HAP-1 (cell line): ENCODE measurements around the gene TP73.

Experiments
- DNase-seq, 2 experiments: peaks; one replicate each; pipeline ENCODE4 v3.0.0-alpha.2; 2016 to 2020; ENCODE audit warnings: low spot score in 2 of 2
- H3K27me3 ChIP-seq: fragments of 250-450 bp; sonication (Bioruptor Pico); 2 replicates; pipeline ENCODE4 v1.5.1; 2020; ENCODE audit warnings: low read depth, mild to moderate bottlenecking, moderate library complexity
- H3K36me3 ChIP-seq: fragments of 250-450 bp; sonication (Bioruptor Pico); replicated peaks from 2 replicates; pipeline ENCODE4 v1.5.1; 2020; ENCODE audit warnings: mild to moderate bottlenecking
- H3K4me1 ChIP-seq: fragments of 250-450 bp; sonication (Bioruptor Pico); 2 replicates; pipeline ENCODE4 v1.5.1; 2020; ENCODE audit warnings: mild to moderate bottlenecking
- H3K4me3 ChIP-seq: fragments of 250-450 bp; sonication (Bioruptor Pico); 2 replicates; pipeline ENCODE4 v1.5.1; 2020; ENCODE audit warnings: mild to moderate bottlenecking, moderate library complexity
- H3K9me3 ChIP-seq: fragments of 250-450 bp; sonication (Bioruptor Pico); 2 replicates; pipeline ENCODE4 v1.5.1; 2020; ENCODE audit warnings: mild to moderate bottlenecking, moderate library complexity
- in situ Hi-C: fragments of 300-500 bp; cut with MboI; formaldehyde crosslinking; loops from 3 replicates; pipeline ENCODE4 v1.14.3; 2020; ENCODE audit warnings: low sequenced_read_pairs, inconsistent platforms, mixed read lengths

TP73 gene

DNA sequence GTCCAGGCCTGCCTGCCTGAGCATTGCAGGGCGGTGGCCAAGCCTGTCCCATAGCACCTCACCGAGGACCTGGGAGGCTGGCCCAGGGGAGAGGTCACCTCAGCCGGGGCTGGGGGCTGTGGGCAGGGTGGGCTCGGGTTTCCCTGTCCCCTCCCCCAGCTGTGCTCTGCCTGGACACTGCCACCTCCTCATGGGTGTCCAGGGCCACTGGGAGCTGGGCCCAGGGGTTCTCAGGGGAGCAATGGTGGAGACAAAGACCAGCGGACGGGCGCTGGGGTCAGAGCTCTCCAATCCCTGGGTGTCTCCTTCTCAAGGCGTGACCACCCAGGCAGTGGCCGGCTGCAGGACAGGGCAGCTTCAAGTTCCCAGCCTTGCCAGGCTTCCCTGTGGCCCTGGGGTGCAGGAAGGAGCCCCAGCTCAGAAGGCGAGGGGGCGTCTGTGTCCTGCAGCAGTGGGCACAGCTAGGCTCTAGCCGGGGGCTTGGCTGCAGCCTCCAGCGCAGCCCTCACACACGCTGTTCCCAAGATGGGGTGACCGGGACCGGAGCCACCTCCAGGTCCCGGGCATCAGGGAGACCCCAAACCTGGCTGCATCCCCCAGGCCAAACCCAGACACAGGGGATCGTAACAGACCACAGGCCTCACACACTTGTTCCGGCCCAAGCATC is 29.0 kb downstream of the TP73 start:
- H3K36me3 ChIP-seq: no peaks in the 10 kb centered on the region
- no peaks in the 10 kb centered on the region for H3K4me1 ChIP-seq
- H3K27me3 ChIP-seq: no peaks in the 10 kb centered on the region
- no peaks in the 10 kb centered on the region for H3K9me3 ChIP-seq
- DNase-seq: no peak
- H3K4me3 ChIP-seq: no peak overlapping the region
- in situ Hi-C loops: no loop called here

DNA sequence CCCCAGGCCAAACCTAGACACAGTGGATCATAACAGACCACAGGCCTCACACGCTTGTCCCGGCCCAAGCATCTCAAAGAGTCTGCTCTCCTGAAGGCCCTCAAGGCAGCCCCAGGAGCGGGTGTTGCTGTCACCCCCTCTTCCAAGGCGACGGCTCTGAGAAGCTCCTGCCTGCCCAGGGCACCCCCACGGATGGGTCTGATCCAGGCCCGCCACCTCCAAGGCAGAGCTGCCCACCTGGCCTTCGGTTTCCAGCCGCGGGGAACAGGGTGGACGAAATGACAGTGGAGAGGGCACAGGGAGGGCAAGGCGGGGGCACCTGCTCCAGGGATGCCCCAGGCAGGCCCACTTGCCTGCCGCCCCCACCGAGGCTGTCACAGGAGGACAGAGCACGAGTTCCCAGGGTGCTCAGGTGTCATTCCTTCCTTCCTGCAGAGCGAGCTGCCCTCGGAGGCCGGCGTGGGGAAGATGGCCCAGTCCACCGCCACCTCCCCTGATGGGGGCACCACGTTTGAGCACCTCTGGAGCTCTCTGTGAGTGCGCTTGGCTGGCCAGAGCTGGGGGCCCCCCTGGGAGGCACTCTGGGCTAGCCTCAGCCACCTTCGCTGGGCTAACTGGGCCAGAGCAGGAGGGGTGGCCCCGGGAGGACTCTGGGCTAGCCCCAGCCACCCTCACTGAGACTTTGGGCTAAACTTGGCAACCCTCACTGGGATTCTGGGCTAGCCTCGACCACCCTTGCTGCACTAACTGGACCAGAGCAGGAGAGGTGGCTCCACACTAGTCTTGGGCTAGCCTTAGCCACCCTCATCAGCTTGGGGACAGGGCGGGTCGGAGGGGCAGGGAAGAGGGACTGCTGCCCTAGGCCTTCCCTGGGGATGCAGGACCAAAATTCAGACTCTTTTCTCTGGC is 29.8 kb downstream of the TP73 start:
- Histone ChIP-seq H3K4me3 (no peak overlapping the region), H3K36me3 (no peaks in the 10 kb centered on the region), H3K4me1 (no peaks in the 10 kb centered on the region), H3K9me3 (no peaks in the 10 kb centered on the region), H3K27me3 (no peaks in the 10 kb centered on the region)
- in situ Hi-C loops: no loop called here
- DNase-seq: no peak

DNA sequence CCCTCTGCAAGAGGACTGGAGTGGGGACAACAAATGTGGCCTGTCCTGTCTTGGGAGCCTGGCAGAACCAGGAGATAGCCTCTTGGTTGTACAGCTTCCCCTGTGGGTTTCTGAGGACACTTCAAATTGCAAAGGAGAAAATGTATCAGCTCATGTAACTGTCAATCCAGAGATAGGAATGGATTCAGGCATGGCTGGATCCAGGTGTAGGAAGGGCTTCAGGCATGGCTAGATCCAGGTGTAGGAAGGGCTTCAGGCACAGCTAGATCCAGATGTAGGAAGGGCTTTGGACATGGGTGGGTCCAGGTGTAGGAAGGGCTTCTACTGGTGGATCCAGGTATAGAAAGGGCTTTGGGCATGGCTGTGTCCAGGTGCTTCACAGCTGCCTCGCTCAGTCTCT is 30.9 kb downstream of the TP73 start:
- H3K4me1 ChIP-seq: no peaks in the 10 kb centered on the region
- H3K27me3 ChIP-seq: no peaks in the 10 kb centered on the region
- no peak overlapping the region for H3K4me3 ChIP-seq
- no peaks in the 10 kb centered on the region for H3K36me3 ChIP-seq
- in situ Hi-C loops: no loop called here
- DNase-seq: no peak
- no peaks in the 10 kb centered on the region for H3K9me3 ChIP-seq

DNA sequence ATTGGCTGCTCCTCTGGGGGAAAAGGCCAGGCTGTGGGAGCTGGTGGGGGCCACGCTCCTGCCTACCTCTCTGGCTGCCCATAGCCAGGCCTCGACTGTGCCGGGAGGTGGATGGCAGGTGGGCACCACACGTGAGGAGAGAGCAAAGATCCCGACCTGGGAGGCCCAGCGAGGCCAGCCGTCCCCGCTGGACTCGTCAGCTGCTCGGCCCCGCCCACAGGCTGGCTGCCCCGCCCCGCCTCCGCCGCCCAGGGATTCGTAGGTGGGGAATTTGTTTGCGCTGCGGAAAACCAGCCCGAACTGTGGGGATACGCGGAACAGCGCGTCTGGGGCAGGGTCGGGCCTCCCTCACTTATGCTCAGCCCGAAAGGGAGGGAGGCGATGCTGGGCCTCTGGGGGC is 31.7 kb downstream of the TP73 start:
- no peaks in the 10 kb centered on the region for H3K36me3 ChIP-seq
- in situ Hi-C loops: no loop called here
- DNase-seq: no peak
- H3K9me3 ChIP-seq: no peaks in the 10 kb centered on the region
- no peak overlapping the region for H3K4me3 ChIP-seq
- H3K27me3 ChIP-seq: no peaks in the 10 kb centered on the region
- H3K4me1 ChIP-seq: no peaks in the 10 kb centered on the region

DNA sequence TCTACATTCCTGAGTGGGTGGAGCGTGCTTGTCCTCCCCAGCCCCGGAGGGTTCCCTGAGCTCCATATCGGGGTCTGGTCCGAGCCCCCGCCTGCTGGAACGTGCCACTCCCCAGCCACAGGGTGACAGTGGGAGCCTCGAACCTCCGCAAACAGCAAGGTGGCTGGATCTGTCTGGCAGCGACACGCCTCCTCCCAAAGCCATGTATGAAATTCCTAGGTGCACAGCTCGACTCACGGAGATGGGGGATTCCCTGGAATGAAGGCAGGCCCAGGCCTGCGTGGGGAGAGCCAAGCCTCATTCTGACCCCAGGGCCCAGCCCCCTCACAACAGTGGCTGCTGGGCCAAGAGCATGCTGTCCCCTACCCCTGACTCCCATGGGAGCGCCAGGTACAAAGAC is 32.9 kb downstream of the TP73 start:
- no peaks in the 10 kb centered on the region for H3K4me1 ChIP-seq
- in situ Hi-C loops: no loop called here
- no peak for DNase-seq
- H3K27me3 ChIP-seq: no peaks in the 10 kb centered on the region
- no peaks in the 10 kb centered on the region for H3K9me3 ChIP-seq
- H3K4me3 ChIP-seq: no peak overlapping the region
- no peaks in the 10 kb centered on the region for H3K36me3 ChIP-seq

DNA sequence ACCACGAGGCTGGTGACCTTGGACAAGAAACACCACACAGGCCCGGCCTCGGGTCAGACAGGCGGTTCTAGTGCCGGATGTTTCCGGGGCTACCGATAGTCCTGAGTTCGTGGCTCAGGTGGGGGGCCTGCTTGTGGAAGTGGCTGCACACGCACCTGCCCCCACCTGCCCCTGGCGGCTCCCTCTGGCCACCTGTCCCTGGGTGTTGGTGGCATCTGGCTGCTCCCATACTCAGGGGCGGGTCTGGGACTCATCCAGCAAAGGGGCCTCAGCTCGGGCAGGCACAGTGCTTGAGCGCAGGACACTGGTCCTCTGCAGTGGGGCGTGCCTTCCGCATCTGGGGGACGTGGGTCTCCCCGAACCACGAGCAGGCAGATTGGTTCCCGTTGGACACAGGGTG is 33.6 kb downstream of the TP73 start:
- no peaks in the 10 kb centered on the region for H3K4me1 ChIP-seq
- H3K27me3 ChIP-seq: no peaks in the 10 kb centered on the region
- DNase-seq: no peak
- no peaks in the 10 kb centered on the region for H3K9me3 ChIP-seq
- in situ Hi-C loops: no loop called here
- H3K36me3 ChIP-seq: no peaks in the 10 kb centered on the region
- no peak overlapping the region for H3K4me3 ChIP-seq

DNA sequence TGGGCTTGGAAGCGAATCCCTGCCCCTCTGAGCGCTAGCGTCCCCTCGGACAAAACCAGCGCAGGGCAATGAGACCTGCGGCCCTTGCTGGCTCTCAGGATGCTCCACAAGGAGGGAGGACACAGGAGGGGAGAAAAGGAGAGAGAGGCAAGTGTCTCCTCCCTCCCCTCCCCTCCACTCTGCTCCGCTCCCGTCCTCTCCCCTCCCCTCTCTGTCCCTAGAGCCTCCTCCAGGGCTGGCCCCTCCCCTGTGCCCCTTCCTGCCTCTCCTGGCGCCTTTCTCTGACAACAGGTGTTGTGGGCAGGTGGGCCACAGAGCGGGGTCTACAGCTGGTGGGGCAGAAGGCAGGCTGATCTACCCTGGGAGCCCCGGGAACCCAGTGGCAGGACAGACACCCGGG is 35.2 kb downstream of the TP73 start:
- Histone ChIP-seq H3K4me1 (no peaks in the 10 kb centered on the region), H3K36me3 (no peaks in the 10 kb centered on the region), H3K27me3 (no peaks in the 10 kb centered on the region), H3K9me3 (no peaks in the 10 kb centered on the region), H3K4me3 (no peak overlapping the region)
- in situ Hi-C loops: no loop called here
- no peak for DNase-seq

DNA sequence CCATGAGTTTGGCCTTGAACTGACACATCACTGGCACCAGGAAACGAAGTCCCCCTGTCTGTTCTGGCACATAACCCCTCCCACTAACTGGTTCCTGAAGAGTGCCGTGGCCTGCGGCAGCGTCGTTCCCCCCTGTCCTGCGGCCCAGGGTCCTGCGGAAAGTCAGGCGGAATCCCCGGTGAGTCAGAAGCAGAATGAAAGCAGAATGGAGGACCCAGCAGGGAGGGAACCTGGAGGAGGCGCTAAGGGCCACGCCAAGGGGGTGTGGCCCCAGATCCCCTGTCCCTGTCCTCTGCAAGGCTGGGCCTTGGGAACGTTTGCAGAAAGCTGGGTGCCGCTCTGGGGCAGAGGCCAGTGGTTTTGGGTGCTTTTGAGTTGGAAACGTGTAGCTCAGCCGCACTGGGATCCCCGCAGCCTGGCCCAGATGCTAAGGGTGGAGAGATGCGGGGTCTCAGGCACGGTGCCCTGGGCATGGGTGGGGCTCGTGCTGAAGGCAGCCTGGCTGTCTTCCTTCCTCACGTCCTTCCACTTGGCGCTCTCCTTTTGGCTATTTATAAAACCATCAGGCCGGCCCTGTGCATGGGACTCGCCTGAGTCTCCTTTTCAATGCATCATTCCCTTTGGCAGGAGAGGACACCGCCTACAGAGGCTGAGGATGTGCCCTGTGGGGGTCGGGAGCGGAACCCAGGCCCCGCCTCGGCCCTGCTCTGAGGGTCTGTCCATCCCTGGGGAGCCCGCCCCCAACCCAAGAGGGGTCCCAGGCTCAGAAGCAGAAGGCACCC is 36.2 kb downstream of the TP73 start:
- DNase-seq: no peak
- Histone ChIP-seq H3K4me1 (no peaks in the 10 kb centered on the region), H3K4me3 (no peak overlapping the region), H3K9me3 (no peaks in the 10 kb centered on the region), H3K36me3 (no peaks in the 10 kb centered on the region), H3K27me3 (no peaks in the 10 kb centered on the region)
- in situ Hi-C loops: no loop called here

DNA sequence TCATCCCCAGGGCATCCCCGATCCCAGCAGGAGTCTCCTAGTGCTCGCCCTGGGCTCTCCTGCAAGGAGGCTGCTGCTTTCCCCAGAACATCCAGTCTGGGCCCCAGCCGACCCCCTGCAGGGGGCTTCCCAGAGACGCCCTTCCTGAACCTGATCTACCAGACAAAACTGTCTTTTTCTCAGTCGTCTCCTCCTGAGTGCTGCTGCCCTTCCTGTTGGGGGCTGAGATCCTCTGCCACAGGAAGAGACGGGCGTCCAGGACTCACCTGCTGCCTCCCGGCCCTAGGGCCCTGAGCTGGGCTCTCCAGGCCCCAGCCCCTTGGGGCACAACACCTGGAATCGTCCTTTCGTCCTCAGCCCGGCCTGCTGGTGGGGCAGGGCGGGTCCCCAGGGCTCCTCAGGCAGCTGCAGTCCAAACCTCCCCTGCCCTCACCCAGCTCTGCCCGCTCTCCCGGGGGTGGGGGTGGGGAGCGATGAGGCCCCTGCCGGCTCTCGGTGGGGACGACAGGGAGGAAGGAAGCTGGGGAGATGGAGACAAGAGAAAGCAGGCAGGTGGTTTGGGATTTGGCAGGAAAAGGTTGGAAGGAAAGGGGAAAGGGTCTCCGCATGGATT is 36.9 kb downstream of the TP73 start:
- in situ Hi-C loops: no loop called here

DNA sequence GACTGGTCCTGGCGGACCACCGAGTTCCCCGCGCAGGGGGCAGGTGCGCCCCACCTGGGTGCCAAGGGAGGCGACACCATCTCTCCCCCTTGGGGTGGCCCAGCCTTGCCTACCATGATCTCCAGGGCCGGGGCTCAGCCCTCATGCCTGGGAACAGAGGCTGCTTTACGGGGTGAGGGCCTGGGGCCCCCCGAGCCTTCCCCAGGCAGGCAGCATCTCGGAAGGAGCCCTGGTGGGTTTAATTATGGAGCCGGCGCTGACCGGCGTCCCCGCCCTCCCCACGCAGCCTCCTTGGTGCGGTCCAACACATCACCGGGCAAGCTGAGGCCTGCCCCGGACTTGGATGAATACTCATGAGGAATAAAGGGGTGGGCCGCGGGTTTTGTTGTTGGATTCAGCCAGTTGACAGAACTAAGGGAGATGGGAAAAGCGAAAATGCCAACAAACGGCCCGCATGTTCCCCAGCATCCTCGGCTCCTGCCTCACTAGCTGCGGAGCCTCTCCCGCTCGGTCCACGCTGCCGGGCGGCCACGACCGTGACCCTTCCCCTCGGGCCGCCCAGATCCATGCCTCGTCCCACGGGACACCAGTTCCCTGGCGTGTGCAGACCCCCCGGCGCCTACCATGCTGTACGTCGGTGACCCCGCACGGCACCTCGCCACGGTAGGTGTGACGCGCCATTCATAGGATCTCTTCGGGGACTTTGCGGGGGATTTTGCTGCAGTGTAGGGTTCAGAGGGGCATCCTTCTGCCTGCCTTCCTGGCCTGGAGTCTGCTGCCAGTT is 38.2 kb downstream of the TP73 start:
- Histone ChIP-seq H3K9me3 (no peaks in the 10 kb centered on the region), H3K4me3 (no peak overlapping the region), H3K27me3 (no peaks in the 10 kb centered on the region), H3K36me3 (no peaks in the 10 kb centered on the region), H3K4me1 (no peaks in the 10 kb centered on the region)
- peak in 1 of 2 experiments; percentile 44 for DNase-seq
- in situ Hi-C loops: no loop called here

More for the DNA sequence above, 36.9 kb downstream of the TP73 start:
- Histone ChIP-seq H3K27me3 (no peaks in the 10 kb centered on the region), H3K4me3 (no peak overlapping the region), H3K36me3 (no peaks in the 10 kb centered on the region), H3K9me3 (no peaks in the 10 kb centered on the region), H3K4me1 (no peaks in the 10 kb centered on the region)
- DNase-seq: no peak

DNA sequence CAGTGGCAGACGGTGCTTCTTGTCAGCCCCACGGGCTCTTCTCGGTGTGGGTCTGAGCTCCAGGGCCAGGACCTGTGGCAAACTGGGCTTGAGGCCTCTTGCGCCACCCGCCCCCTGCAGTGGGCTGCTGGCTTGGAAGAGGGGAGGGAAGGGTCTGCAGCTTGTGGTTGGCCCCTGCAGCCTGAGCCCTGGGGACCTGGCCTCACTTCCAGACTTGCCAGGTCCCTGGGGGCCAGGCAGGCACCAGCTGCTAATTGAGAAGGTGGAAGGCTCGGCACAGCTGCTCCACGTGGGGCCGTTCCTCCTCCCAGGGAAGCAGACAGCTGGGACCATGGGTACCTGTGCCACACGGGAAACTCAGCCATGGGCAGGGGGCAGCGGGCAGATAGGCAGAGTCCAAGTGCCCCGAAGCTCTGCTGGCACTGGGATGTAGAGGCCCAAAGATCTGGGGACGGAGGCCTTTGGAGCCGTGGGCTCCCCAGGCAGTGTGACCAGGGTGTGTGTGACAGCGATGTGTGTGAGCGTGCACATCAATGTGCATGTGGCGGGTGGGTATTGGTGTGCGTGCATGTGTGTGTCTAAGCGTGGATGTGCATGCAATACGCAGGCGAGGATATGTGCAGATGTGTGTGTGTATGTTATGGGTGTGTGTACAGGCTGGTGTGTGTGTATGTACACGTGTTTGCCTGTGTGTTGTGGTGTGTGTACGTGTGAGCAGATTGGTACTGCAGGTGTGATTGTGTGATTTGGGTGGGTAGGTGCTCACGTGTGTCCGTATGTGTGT is 39.3 kb downstream of the TP73 start:
- no peak for DNase-seq
- H3K4me3 ChIP-seq: no peak overlapping the region
- no peaks in the 10 kb centered on the region for H3K4me1 ChIP-seq
- no peaks in the 10 kb centered on the region for H3K36me3 ChIP-seq
- in situ Hi-C loops: no loop called here
- no peaks in the 10 kb centered on the region for H3K27me3 ChIP-seq
- H3K9me3 ChIP-seq: no peaks in the 10 kb centered on the region

DNA sequence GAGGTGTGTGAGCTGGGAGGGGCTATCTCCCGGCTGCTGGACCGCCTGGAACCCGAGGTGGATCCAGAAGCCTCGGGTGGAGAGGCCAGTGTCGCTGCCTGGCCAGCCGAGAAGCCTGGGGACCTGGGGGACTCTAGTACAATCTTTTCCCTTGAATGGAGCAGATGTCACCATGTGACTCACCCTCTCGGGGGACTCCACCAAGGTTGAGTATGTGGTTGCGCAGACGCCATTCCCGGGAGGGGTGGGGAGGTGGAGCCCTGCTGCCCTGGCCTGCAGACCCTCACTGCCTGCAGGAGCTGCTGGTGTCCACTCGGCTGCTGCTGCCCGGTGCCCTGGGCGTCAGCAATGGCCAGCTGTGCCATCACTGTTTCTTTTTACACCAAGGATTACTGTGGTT is 40.3 kb downstream of the TP73 start:
- Histone ChIP-seq H3K4me1 (no peaks in the 10 kb centered on the region), H3K4me3 (no peak overlapping the region), H3K27me3 (no peaks in the 10 kb centered on the region), H3K9me3 (no peaks in the 10 kb centered on the region), H3K36me3 (no peaks in the 10 kb centered on the region)
- in situ Hi-C loops: no loop called here
- DNase-seq: no peak
